NCI-H748 (cell line): Measurements from ENCODE around the gene HHIP.
A peak's percentile ranks its signal among the peaks of the same experiment; 100 is the strongest.
"Not testable (repeated sequence)": the region's sequence is repeated elsewhere in the genome, so short reads cannot be mapped to it uniquely, and the experiment has no call there.

Source experiments
- DNase-seq: peaks from one replicate; lab custom pipeline; 2025; ENCODE audit not compliant: unreplicated experiment; lab: John Stamatoyannopoulos, UW

HHIP gene

GRCh38 chr4:144748814-144749555 is 103.0 kb downstream of the HHIP start:
- no peak for DNase-seq

GRCh38 chr4:144750348-144750747 is 104.4 kb downstream of the HHIP start:
- peak; percentile 1 for DNase-seq

GRCh38 chr4:144754562-144755410 is 108.8 kb downstream of the HHIP start:
- no peak for DNase-seq

- no peak for DNase-seq
Measured at GRCh38 chr4:144757969-144758368, 112.0 kb downstream of the HHIP start.

- DNase-seq = peak; percentile 35
Measured at GRCh38 chr4:144768809-144769208, 122.9 kb downstream of the HHIP start.

- no peak for DNase-seq
Measured at GRCh38 chr4:144778364-144778763, 132.4 kb downstream of the HHIP start.

- no peak for DNase-seq
Measured at GRCh38 chr4:144782345-144782744, 136.4 kb downstream of the HHIP start.

- DNase-seq = no peak
Measured at GRCh38 chr4:144785961-144786360, 140.0 kb downstream of the HHIP start.

- DNase-seq = peak; percentile 19
Measured at GRCh38 chr4:144787365-144788258, 141.7 kb downstream of the HHIP start.

- DNase-seq = no peak
Measured at GRCh38 chr4:144788469-144788868, 142.5 kb downstream of the HHIP start.

- DNase-seq = not testable (repeated sequence)
Measured at GRCh38 chr4:144791933-144792332, 146.0 kb downstream of the HHIP start.
